GM12801 (cell line): ENCODE measurements around the gene MYO1D.

ENCODE experiments used
- CTCF ChIP-seq: IDR thresholded peaks from one replicate; pipeline ENCODE4 v1.5.1; 2011; ENCODE audit warnings: control low read depth; ENCODE audit not compliant: insufficient read length; ENCODE audit errors: extremely low read depth

The MYO1D gene

DNA sequence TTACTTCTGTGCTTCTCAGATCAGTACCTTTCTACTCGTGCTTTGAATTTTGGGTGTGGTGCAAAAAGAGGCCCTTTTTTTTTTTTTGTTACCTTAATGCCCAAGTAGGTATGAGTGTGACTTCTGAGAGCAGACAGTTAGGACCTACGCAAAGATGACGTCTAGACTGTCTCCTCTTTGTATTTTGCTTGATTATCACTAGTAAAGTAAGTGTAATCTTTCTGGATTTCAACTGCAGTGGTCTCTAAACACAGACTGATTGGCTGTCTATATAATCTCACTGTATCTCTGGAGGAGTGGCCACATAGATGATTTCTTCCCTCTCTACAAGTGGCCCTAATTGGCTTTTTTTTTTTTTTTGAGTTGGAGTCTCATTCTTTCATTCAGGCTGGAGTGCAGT lies 401.7 kb downstream of the MYO1D start:
- no peak for TF ChIP-seq CTCF

DNA sequence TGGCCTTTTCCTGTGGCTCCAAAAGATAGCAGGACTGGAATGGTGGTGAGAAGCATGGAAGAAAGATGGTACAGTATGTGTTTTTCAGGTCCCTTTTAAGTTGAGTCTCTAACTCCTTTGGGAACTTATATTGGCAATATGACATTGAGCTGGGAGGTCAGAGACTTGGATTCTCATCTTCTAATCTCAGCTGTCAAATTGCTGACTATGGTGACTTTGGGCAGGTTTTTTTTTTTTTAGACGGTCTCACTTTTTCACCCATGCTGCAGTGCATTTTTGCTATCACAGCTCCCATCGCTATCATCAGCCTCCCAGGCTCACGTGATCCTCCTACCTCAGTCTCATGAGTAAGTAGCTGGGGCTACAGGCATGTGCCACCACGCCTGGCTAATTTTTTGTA lies 405.3 kb downstream of the MYO1D start:
- no peak for TF ChIP-seq CTCF

- no peak for TF ChIP-seq CTCF
Observed at GRCh38 chr17:32470405-32471167, 406.3 kb downstream of the MYO1D start.

DNA sequence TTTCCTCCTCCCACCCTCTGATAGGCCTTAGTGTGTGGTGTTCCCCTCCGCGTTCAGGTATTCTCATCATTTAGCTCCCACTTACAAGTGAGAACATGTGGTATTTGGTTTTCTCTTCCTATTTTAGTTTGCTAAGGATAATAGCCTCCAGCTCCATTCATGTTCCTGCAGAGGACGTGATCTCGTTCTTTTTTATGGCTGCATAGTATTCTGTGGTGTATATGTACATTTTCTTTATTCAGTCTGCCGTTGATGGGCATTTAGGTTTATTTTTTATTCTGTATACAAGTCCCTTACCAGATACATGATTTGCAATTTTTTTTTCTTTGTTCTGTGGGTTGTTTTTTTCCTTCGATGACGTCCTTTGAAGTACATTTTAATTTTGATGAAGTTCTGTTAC lies 409.0 kb downstream of the MYO1D start:
- TF ChIP-seq CTCF, result no peak

DNA sequence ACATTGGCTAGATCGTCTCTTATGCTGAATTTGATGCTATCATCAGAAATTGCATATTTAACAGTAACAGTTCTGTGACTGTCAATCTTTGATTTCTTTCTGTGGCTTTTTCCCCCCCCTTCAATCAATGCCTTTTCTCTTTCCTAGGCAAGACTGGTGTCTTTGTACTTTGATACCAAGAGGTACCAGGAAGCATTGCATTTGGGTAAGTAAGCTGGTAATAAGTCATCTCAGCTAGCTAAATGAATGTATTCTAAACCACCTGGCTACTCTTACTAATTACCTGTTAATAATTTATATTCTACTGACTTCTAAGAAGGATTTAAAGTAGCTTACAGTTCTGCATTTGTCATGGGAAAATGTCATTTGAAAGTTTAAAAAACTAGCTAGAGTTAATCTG lies 412.6 kb downstream of the MYO1D start:
- TF ChIP-seq CTCF, result no peak

DNA sequence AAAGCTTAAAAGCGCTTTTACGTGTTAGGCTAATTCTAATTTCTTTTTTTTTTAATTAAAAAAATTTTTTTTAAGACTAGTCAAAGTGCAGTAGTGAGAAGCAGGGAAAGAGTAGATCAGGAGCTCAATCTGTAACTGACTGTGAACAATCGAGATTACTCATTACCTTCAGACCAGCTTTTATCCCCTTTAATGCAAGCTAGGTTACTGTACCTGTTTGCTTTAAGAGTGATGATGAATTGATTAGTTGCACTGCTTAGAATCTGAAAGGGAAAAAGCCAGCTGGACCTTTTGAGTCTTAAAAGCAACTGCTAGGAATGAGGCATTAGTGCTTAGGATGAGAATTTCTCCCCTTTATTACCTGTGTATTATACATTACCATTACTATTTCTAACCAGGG lies 413.6 kb downstream of the MYO1D start:
- TF ChIP-seq CTCF, result no peak

DNA sequence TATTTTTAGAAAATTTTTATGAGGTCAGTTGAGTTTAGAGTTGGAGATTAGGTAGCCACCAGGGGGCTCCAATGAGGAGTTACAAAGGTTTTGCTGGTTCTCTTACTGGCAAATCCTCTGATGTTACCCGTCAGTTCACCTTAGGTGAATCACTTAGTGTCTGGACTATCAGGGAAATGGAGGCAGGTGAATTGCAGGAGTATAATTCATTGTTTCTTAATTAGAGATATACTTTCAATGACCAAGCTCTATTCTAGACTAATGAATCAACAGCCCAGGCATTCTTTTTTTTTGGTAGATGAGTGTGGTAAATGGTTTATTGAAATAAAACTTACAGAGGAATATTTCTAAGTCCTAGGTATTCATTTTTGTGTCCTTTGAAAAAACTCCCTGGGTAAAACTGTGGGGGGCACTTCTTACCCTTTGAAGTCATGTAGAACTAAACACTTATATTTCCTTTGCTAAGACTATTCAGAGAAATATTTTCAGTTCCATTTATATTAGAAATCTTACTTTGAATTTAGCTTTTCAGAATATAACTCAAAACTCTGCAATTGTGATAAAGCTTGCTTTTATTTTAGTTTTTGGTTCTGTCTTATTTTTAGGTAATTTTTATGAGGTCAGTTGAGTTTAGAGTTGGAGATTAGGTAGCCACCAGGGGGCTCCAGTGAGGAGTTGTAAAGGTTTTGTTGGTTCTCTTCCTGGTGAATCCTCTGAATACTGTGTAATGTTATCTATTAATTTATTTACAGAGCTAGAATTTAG lies 414.9 kb downstream of the MYO1D start:
- no peak for TF ChIP-seq CTCF
